DOHH2 (cell line): ENCODE results near the gene SEC22A.

Experiments
- EZH2phosphoT487 ChIP-seq: fragments of 200-600 bp; sonication (generic); IDR thresholded peaks from 2 replicates; pipeline ENCODE4 v1.6.1; 2017; ENCODE audit warnings: borderline replicate concordance, mild to moderate bottlenecking, antibody characterized with exemption, low read length, moderate library complexity, mixed read lengths
- TF ChIP-seq, protein P1 (sequence below): fragments of 200-600 bp; sonication (generic); IDR thresholded peaks from one replicate; pipeline ENCODE4 v1.5.1; 2014; ENCODE audit warnings: antibody characterized with exemption, mild to moderate bottlenecking, low read depth, low read length; ENCODE audit not compliant: poor library complexity, severe bottlenecking

- TF ChIP-seq, protein P1, sequence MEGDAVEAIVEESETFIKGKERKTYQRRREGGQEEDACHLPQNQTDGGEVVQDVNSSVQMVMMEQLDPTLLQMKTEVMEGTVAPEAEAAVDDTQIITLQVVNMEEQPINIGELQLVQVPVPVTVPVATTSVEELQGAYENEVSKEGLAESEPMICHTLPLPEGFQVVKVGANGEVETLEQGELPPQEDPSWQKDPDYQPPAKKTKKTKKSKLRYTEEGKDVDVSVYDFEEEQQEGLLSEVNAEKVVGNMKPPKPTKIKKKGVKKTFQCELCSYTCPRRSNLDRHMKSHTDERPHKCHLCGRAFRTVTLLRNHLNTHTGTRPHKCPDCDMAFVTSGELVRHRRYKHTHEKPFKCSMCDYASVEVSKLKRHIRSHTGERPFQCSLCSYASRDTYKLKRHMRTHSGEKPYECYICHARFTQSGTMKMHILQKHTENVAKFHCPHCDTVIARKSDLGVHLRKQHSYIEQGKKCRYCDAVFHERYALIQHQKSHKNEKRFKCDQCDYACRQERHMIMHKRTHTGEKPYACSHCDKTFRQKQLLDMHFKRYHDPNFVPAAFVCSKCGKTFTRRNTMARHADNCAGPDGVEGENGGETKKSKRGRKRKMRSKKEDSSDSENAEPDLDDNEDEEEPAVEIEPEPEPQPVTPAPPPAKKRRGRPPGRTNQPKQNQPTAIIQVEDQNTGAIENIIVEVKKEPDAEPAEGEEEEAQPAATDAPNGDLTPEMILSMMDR, result no peak
- no peak for TF ChIP-seq EZH2phosphoT487
These were observed 13.7 kb upstream of the SEC22A start for GRCh38 chr3:123188058-123188457.
